GM19324 (cell line): ENCODE measurements around the gene CORO2A.
A peak's percentile ranks its signal among the peaks of the same experiment; 100 is the strongest.
"Not testable (repeated sequence)": the region's sequence is repeated elsewhere in the genome, so short reads cannot be mapped to it uniquely, and the experiment has no call there.

Experiments
- ATAC-seq: cut with Tn5 transposase; IDR thresholded peaks from one replicate; pipeline ENCODE4 v1.9.1; 2021; ENCODE audit warnings: mild to moderate bottlenecking, moderate library complexity; ENCODE audit not compliant: unreplicated experiment, low FRiP score

Gene CORO2A

GRCh38 chr9:98174502-98174918 lies 17.9 kb downstream of the CORO2A start:
- not testable (repeated sequence) for ATAC-seq

- ATAC-seq: no peak
Observed at GRCh38 chr9:98173181-98173580, 19.3 kb downstream of the CORO2A start.

GRCh38 chr9:98172604-98173003 lies 19.8 kb downstream of the CORO2A start:
- no peak for ATAC-seq

GRCh38 chr9:98171176-98171925 lies 21.1 kb downstream of the CORO2A start:
- no peak for ATAC-seq

- ATAC-seq: peak; percentile 83
Observed at GRCh38 chr9:98168941-98169488, 23.4 kb downstream of the CORO2A start.

GRCh38 chr9:98168153-98168780 lies 24.2 kb downstream of the CORO2A start:
- no peak for ATAC-seq

- ATAC-seq: no peak
Observed at GRCh38 chr9:98164912-98165311, 27.5 kb downstream of the CORO2A start.

GRCh38 chr9:98162613-98163012 lies 29.8 kb downstream of the CORO2A start:
- no peak for ATAC-seq

GRCh38 chr9:98161851-98162250 lies 30.6 kb downstream of the CORO2A start:
- no peak for ATAC-seq

- ATAC-seq: no peak
Observed at GRCh38 chr9:98159790-98160189, 32.6 kb downstream of the CORO2A start.

- no peak for ATAC-seq
Observed at GRCh38 chr9:98159301-98159700, 33.1 kb downstream of the CORO2A start.

GRCh38 chr9:98158071-98158831 lies 34.2 kb downstream of the CORO2A start:
- no peak for ATAC-seq

GRCh38 chr9:98157372-98157771 lies 35.1 kb downstream of the CORO2A start:
- no peak for ATAC-seq

GRCh38 chr9:98154678-98155077 lies 37.8 kb downstream of the CORO2A start:
- no peak for ATAC-seq

- no peak for ATAC-seq
Observed at GRCh38 chr9:98152526-98152925, 39.9 kb downstream of the CORO2A start.

- ATAC-seq: no peak
Observed at GRCh38 chr9:98150721-98151120, 41.7 kb downstream of the CORO2A start.

GRCh38 chr9:98150164-98150563 lies 42.3 kb downstream of the CORO2A start:
- ATAC-seq: no peak

- no peak for ATAC-seq
Observed at GRCh38 chr9:98149422-98149821, 43.0 kb downstream of the CORO2A start.

GRCh38 chr9:98148486-98148885 lies 44.0 kb downstream of the CORO2A start:
- ATAC-seq: no peak

- ATAC-seq: no peak
Observed at GRCh38 chr9:98147582-98147981, 44.9 kb downstream of the CORO2A start.
